Glutamatergic neuron (in vitro differentiated cells): ENCODE measurements around the gene TMEM127. TPM values are rescaled to one million over a fixed set of nuclear protein-coding genes. Genes with fewer than 3 reads are reported as not detected.

Experiments
- DNase-seq: peaks from one replicate; pipeline ENCODE4 v3.0.0; 2022
- H3K27ac Mint-ChIP-seq: one replicate; pipeline ENCODE4 v1.8.0; 2020; ENCODE audit warnings: mild to moderate bottlenecking, mixed read lengths, inconsistent platforms; ENCODE audit not compliant: unreplicated experiment
- H3K27me3 Mint-ChIP-seq: one replicate; pipeline ENCODE4 v1.8.0; 2020; ENCODE audit warnings: mild to moderate bottlenecking, moderate library complexity, mixed read lengths, inconsistent platforms; ENCODE audit not compliant: unreplicated experiment
- H3K36me3 Mint-ChIP-seq: one replicate; pipeline ENCODE4 v1.8.0; 2020; ENCODE audit warnings: mild to moderate bottlenecking, mixed read lengths, inconsistent platforms; ENCODE audit not compliant: unreplicated experiment
- H3K4me1 Mint-ChIP-seq: one replicate; pipeline ENCODE4 v1.8.0; 2020; ENCODE audit warnings: mild to moderate bottlenecking, low read depth, mixed read lengths, inconsistent platforms; ENCODE audit not compliant: unreplicated experiment
- H3K4me3 Mint-ChIP-seq: one replicate; pipeline ENCODE4 v1.8.0; 2020; ENCODE audit warnings: mild to moderate bottlenecking, mixed read lengths, inconsistent platforms; ENCODE audit not compliant: unreplicated experiment
- H3K9me3 Mint-ChIP-seq: one replicate; pipeline ENCODE4 v1.8.0; 2020; ENCODE audit warnings: mild to moderate bottlenecking, moderate library complexity, mixed read lengths, inconsistent platforms; ENCODE audit not compliant: unreplicated experiment
- total RNA-seq: library from RNA; stranded (reverse); fragmentation: NEBNext Ultra II Directional; extraction: Animal tissue kit (Norgen Biotek cat#: 25700); gene quantifications from one replicate; pipeline ENCODE4 v1.2.1, GENCODE V29; 2021; ENCODE audit not compliant: unreplicated experiment
- TF ChIP-seq, protein P1 (sequence below): fragments of 200-600 bp; sonication (generic); IDR thresholded peaks from one replicate; pipeline ENCODE4 v1.5.0; 2021; ENCODE audit not compliant: partially characterized antibody, unreplicated experiment

TMEM127 gene
- total RNA-seq, 1 donor from 2014 or later: 32.5 TPM

DNA sequence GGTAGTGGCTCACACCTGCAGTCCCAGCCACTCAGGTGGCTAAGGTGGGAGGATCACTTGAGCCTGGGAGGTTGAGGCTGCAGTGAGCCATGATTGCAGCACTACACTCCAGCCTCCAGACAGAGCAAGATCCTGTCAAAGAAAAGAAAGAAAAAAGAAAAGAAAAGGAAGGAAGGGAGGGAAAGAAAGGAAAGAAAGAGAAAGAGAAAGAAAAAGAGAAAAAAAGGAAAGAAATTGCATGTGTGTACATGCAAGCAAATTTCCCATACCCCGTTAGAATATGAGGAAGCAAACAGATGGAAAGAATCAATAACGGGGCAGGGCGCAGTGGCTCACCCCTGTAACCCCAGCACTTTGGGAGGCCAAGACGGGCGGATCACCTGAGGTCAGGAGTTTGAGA is 17.9 kb downstream of the TMEM127 start:
- Mint-ChIP-seq H3K27me3 (peaks cover 3% of the 10 kb centered on the region), H3K27ac (peak overlapping the region; percentile 7), H3K36me3 (no peaks in the 10 kb centered on the region), H3K9me3 (peaks cover 9% of the 10 kb centered on the region), H3K4me1 (peaks cover 10% of the 10 kb centered on the region), H3K4me3 (no peak overlapping the region)
- TF ChIP-seq, protein P1, sequence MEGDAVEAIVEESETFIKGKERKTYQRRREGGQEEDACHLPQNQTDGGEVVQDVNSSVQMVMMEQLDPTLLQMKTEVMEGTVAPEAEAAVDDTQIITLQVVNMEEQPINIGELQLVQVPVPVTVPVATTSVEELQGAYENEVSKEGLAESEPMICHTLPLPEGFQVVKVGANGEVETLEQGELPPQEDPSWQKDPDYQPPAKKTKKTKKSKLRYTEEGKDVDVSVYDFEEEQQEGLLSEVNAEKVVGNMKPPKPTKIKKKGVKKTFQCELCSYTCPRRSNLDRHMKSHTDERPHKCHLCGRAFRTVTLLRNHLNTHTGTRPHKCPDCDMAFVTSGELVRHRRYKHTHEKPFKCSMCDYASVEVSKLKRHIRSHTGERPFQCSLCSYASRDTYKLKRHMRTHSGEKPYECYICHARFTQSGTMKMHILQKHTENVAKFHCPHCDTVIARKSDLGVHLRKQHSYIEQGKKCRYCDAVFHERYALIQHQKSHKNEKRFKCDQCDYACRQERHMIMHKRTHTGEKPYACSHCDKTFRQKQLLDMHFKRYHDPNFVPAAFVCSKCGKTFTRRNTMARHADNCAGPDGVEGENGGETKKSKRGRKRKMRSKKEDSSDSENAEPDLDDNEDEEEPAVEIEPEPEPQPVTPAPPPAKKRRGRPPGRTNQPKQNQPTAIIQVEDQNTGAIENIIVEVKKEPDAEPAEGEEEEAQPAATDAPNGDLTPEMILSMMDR: no peak
- DNase-seq: no peak

DNA sequence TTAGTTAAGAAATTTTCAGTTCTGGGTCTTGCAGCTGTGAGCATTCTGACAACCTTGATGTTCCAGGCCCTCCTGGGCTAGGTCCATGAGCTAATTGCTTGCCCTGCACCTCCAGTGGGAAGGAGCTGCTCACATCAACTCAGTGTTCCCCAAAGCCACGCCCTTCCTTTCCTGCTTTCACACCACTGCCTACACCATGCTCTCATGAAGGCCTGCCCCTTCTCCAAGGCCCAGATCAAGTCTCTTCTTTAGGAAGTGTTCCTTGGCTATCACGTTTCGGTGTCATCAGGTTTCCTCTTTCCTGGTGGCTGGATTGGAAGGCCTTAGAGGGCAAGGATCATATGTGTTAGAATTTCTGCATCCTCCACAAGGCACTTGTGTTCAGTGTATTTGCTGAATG is 18.8 kb downstream of the TMEM127 start:
- TF ChIP-seq, protein P1: no peak
- DNase-seq: no peak
- no peaks in the 10 kb centered on the region for H3K36me3 Mint-ChIP-seq
- H3K27ac Mint-ChIP-seq: no peak overlapping the region
- H3K9me3 Mint-ChIP-seq: peaks cover 9% of the 10 kb centered on the region
- peaks cover 10% of the 10 kb centered on the region for H3K4me1 Mint-ChIP-seq
- no peak overlapping the region for H3K4me3 Mint-ChIP-seq
- peaks cover 3% of the 10 kb centered on the region for H3K27me3 Mint-ChIP-seq

DNA sequence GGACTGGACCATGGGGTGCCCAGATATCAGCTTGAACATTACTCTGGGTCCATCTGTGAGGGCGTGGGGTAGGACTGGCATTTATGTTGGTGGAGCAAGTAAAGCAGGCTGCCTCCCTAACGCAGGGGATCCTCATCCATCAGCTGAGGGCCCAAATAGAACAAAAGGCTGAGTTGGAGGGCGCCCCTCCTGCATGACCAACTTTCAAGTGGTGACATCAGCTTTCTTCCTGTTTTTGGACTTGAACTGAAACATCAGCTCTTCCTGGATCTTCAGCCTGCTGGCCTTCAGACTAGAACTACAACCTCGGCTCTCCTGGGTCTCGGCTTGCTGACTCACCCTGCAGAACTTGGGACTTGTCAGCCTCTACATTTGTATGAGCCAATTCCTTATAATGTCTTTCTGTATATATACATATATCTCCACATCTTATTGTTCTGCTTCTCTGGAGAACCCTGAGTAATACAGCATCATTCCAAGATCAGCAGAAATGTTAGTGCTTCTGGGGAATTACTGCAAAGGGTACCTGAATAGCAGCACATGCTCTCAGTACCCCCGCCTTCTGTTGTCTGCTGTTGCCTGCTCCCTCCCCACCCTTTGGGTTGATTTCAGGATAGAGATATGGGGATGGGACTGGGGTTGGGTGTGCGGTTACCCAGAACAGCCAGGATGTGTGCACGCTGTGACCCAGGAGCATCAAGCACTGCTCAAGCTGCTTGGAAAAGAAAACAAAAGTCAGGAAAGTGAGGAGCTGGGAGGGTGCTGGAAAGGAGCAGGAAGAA is 20.0 kb downstream of the TMEM127 start:
- Mint-ChIP-seq H3K9me3 (peaks cover 9% of the 10 kb centered on the region), H3K27ac (no peak overlapping the region), H3K27me3 (peaks cover 3% of the 10 kb centered on the region), H3K4me1 (peaks cover 10% of the 10 kb centered on the region), H3K36me3 (no peaks in the 10 kb centered on the region), H3K4me3 (no peak overlapping the region)
- TF ChIP-seq, protein P1: no peak
- no peak for DNase-seq

DNA sequence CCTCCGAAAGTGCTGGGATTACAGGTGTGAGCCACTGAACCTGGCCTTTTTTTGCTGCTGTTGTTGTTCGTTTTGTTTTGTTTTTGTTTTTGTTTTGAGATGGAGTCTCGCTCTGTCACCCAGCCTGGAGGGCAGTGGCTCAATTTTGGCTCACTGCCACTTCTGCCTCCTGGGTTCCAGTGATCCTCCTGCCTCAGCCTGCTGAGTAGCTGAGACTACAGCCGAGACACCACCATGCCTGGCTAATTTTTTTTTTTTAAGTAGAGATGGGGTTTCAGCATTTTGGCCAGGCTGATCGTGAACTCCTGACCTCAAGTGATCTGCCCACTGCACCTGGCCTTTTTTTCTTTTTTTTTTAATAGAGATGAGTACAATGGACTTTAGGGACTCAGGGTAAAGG is 22.0 kb downstream of the TMEM127 start:
- no peak overlapping the region for H3K4me3 Mint-ChIP-seq

More for the DNA sequence above, 22.0 kb downstream of the TMEM127 start:
- DNase-seq: no peak
- peaks cover 4% of the 10 kb centered on the region for H3K9me3 Mint-ChIP-seq
- TF ChIP-seq, protein P1: no peak
- H3K27ac Mint-ChIP-seq: no peak overlapping the region
- H3K4me1 Mint-ChIP-seq: peaks cover 11% of the 10 kb centered on the region
- peaks cover 2% of the 10 kb centered on the region for H3K27me3 Mint-ChIP-seq
- no peaks in the 10 kb centered on the region for H3K36me3 Mint-ChIP-seq
